Measurements from ENCODE around the gene TMC7.
A peak's percentile ranks its signal among the peaks of the same experiment; 100 is the strongest.

Gene TMC7

GRCh38 chr16:19095654-19096053 lies 111.9 kb downstream of the TMC7 start (continued):
- no peak for TF ChIP-seq SP2 (tag by site-specific recombination; IDR thresholded peaks at IDR 0.05)
- no peak for TF ChIP-seq ZNF350 (tag by site-specific recombination; IDR thresholded peaks at IDR 0.05)
- TF ChIP-seq GLIS2 (tag by site-specific recombination; IDR thresholded peaks at IDR 0.05) = no peak
- no peak for TF ChIP-seq ZNF169 (tag by site-specific recombination; IDR thresholded peaks at IDR 0.05)
- no peak for TF ChIP-seq ZNF155 (tag by site-specific recombination; IDR thresholded peaks at IDR 0.05)
- no peak for TF ChIP-seq ZNF10 (tag by site-specific recombination; IDR thresholded peaks at IDR 0.05)
- no peak for TF ChIP-seq ZFHX2 (tag by site-specific recombination; conservative IDR thresholded peaks at IDR 0.05)
- no peak for TF ChIP-seq ZNF596 (tag by site-specific recombination; IDR thresholded peaks at IDR 0.05)
- TF ChIP-seq ZNF610 (tag by site-specific recombination; IDR thresholded peaks at IDR 0.05; ENCODE audit: borderline replicate concordance) = no peak
- TF ChIP-seq ZNF837 (tag by site-specific recombination; IDR thresholded peaks at IDR 0.05) = no peak

- Histone ChIP-seq H3K4me3 (ENCODE audit: low read depth, low read length) (no peak overlapping the region), H3K27ac (ENCODE audit: extremely low read depth, low read depth, low read length) (no peak overlapping the region), H3K4me1 (ENCODE audit: control insufficient read depth, insufficient read depth, low read length) (peaks cover 4% of the 10 kb centered on the region; the same call in 1 of the 2 replicates), H3K9me3 (ENCODE audit: control insufficient read depth, insufficient read depth, low read depth, low read length) (no peaks in the 10 kb centered on the region), H3K36me3 (ENCODE audit: control insufficient read depth in 2 of 2, insufficient read depth in 1 of 2, low read length in 2 of 2) (no peaks in the 10 kb centered on the region)
- ChIA-PET CTCF (interaction anchor here (1.0 kb wide), 1 partner anchor 12 kb away, joined by 4 read pairs; no protein-coding TSS in a partner anchor), POLR2A (no interaction called here)
- peak; percentile 95; the same call in 1 of the 2 replicates for TF ChIP-seq RBAK (tag by site-specific recombination; IDR thresholded peaks at IDR 0.05)
- TF ChIP-seq ZNF610 (tag by site-specific recombination; IDR thresholded peaks at IDR 0.05; ENCODE audit: borderline replicate concordance) = no peak
Observed at GRCh38 chr16:19098173-19098572, 114.4 kb downstream of the TMC7 start.

GRCh38 chr16:19102187-19102872 lies 118.6 kb downstream of the TMC7 start:
- H3K4me1 ChIP-seq (ENCODE audit: control insufficient read depth, insufficient read depth, low read length) = peaks cover 4% of the 10 kb centered on the region; the same call in 1 of the 2 replicates
- CTCF ChIA-PET = interaction anchor here (0.6 to 1.6 kb wide), 2 partner anchors 10 to 12 kb away, joined by 3 to 4 read pairs; no protein-coding TSS in a partner anchor
- peak overlapping the region; percentile 8; the same call in 1 of the 2 replicates for H3K27ac ChIP-seq (ENCODE audit: extremely low read depth, low read depth, low read length)
- H3K4me3 ChIP-seq (ENCODE audit: low read depth, low read length) = no peak overlapping the region
- H3K36me3 ChIP-seq (ENCODE audit: control insufficient read depth in 2 of 2, insufficient read depth in 1 of 2, low read length in 2 of 2) = no peaks in the 10 kb centered on the region
- POLR2A ChIA-PET = no interaction called here
- no peaks in the 10 kb centered on the region for H3K9me3 ChIP-seq (ENCODE audit: control insufficient read depth, insufficient read depth, low read depth, low read length)
- peak; percentile 86 for TF ChIP-seq ZBTB17 (tag by site-specific recombination; IDR thresholded peaks at IDR 0.05)
- TF ChIP-seq SP3 (tag by site-specific recombination; IDR thresholded peaks at IDR 0.05) = 0 out of 2 replicates have a peak, but pooled peaks have one; percentile 20
- 0 out of 2 replicates have a peak, but pooled peaks have one; percentile 17 for TF ChIP-seq KLF1 (tag by site-specific recombination; IDR thresholded peaks at IDR 0.05)
- peak; percentile 86 for TF ChIP-seq MZF1 (tag by site-specific recombination; IDR thresholded peaks at IDR 0.05; ENCODE audit: borderline replicate concordance)
- 0 out of 2 replicates have a peak, but pooled peaks have one; percentile 29 for TF ChIP-seq ZFP69B (tag by site-specific recombination; IDR thresholded peaks at IDR 0.05)
- TF ChIP-seq ZNF513 (tag by site-specific recombination; IDR thresholded peaks at IDR 0.05) = 0 out of 2 replicates have a peak, but pooled peaks have one; percentile 18
- TF ChIP-seq PRDM1 (tag by site-specific recombination; IDR thresholded peaks at IDR 0.05) = peak; percentile 28; the same call in 1 of the 2 replicates
- peak; percentile 67 for TF ChIP-seq ZNF121 (tag by site-specific recombination; IDR thresholded peaks at IDR 0.05)
- no peak for TF ChIP-seq ZSCAN4 (tag by site-specific recombination; IDR thresholded peaks at IDR 0.05)
- TF ChIP-seq GLIS1 (tag by site-specific recombination; IDR thresholded peaks at IDR 0.05) = peak; percentile 98
- peak; percentile 43; the same call in 1 of the 2 replicates for TF ChIP-seq SP2 (tag by site-specific recombination; IDR thresholded peaks at IDR 0.05)
- no peak for TF ChIP-seq ZNF416 (tag by site-specific recombination; IDR thresholded peaks at IDR 0.05)
- peak; percentile 49; the same call in 1 of the 2 replicates for TF ChIP-seq KLF17 (tag by site-specific recombination; IDR thresholded peaks at IDR 0.05)
- TF ChIP-seq ZNF610 (tag by site-specific recombination; IDR thresholded peaks at IDR 0.05; ENCODE audit: borderline replicate concordance) = 0 out of 2 replicates have a peak, but pooled peaks have one; percentile 21
- TF ChIP-seq ZNF24 (tag by site-specific recombination; IDR thresholded peaks at IDR 0.05) = peak; percentile 94
- peak; percentile 49 for TF ChIP-seq ZNF580 (tag by site-specific recombination; IDR thresholded peaks at IDR 0.05)
- peak; percentile 72 for TF ChIP-seq ZNF398 (tag by site-specific recombination; IDR thresholded peaks at IDR 0.05)

Data from HEK293 (cell line).